Liver (tissue), 9 donors: ENCODE measurements around the gene MYO16. TPM values are rescaled to one million over a fixed set of nuclear protein-coding genes. Genes with fewer than 3 reads are reported as not detected.

Source experiments
- DNase-seq: peaks from one replicate; pipeline ENCODE4 v3.0.0-alpha.2; 2017; ENCODE audit warnings: low spot score
- H3K27ac ChIP-seq, 2 donors: one replicate each; pipeline ENCODE4 v1.7.0; 2013; ENCODE audit warnings: inconsistent platforms in 2 of 2, low read length in 2 of 2, control low read depth in 1 of 2, low read depth in 1 of 2, mild to moderate bottlenecking in 1 of 2
- H3K27me3 ChIP-seq, 4 donors: one replicate each; pipeline versions ENCODE4 v1.6.1 to v1.7.0; 2013; ENCODE audit warnings: low read length in 3 of 4, inconsistent platforms in 1 of 4, mild to moderate bottlenecking in 1 of 4, moderate library complexity in 1 of 4; ENCODE audit not compliant: control insufficient read depth in 4 of 4, insufficient read depth in 4 of 4
- H3K36me3 ChIP-seq, 4 donors: one replicate each; pipeline versions ENCODE4 v1.6.1 to v1.7.0; 2013; ENCODE audit warnings: low read length in 3 of 4, mild to moderate bottlenecking in 3 of 4, low read depth in 1 of 4, moderate library complexity in 1 of 4; ENCODE audit not compliant: control insufficient read depth in 4 of 4, insufficient read depth in 3 of 4
- H3K4me1 ChIP-seq, 4 donors: one replicate each; pipeline versions ENCODE4 v1.6.1 to v1.7.0; 2013; ENCODE audit warnings: low read length in 3 of 4, mild to moderate bottlenecking in 3 of 4, moderate library complexity in 1 of 4; ENCODE audit not compliant: control insufficient read depth in 4 of 4, insufficient read depth in 4 of 4
- H3K4me3 ChIP-seq, 3 donors: one replicate each; pipeline versions ENCODE4 v1.6.1 to v1.7.0; 2013; ENCODE audit warnings: low read length in 3 of 3, control low read depth in 1 of 3, low read depth in 1 of 3, mild to moderate bottlenecking in 1 of 3
- H3K9ac ChIP-seq, 2 donors: one replicate each; pipeline ENCODE4 v1.7.0; 2013; ENCODE audit warnings: low read length in 2 of 2, mild to moderate bottlenecking in 2 of 2, moderate library complexity in 2 of 2, control low read depth in 1 of 2, low read depth in 1 of 2
- H3K9me3 ChIP-seq, 4 donors: one replicate each; pipeline versions ENCODE4 v1.6.1 to v1.7.0; 2013; ENCODE audit warnings: low read length in 3 of 4; ENCODE audit not compliant: control insufficient read depth in 4 of 4
- ATF3 ChIP-seq: IDR thresholded peaks from 2 replicates; pipeline ENCODE4 v1.6.1; 2016; ENCODE audit warnings: antibody characterized with exemption
- EGR1 ChIP-seq, 2 donors: IDR thresholded peaks; 2 replicates each; pipeline ENCODE4 v1.6.1; 2016 to 2018; ENCODE audit warnings: antibody characterized with exemption in 2 of 2, low read depth in 2 of 2
- FOXA1 ChIP-seq: IDR thresholded peaks from 2 replicates; pipeline ENCODE4 v1.6.1; 2016; ENCODE audit warnings: antibody characterized with exemption
- FOXA2 ChIP-seq: IDR thresholded peaks from 2 replicates; pipeline ENCODE4 v1.6.1; 2016; ENCODE audit warnings: antibody characterized with exemption
- GABPA ChIP-seq, 2 donors: IDR thresholded peaks in 1 of 2; conservative IDR thresholded peaks in 1 of 2; 2 replicates each; pipeline ENCODE4 v1.6.1; 2016; ENCODE audit warnings: antibody characterized with exemption in 2 of 2, mild to moderate bottlenecking in 1 of 2, moderate library complexity in 1 of 2
- HNF4A ChIP-seq, 2 donors: conservative IDR thresholded peaks; 2 replicates each; pipeline ENCODE4 v1.6.1; 2016; ENCODE audit warnings: antibody characterized with exemption in 2 of 2, mild to moderate bottlenecking in 2 of 2
- HNF4G ChIP-seq: IDR thresholded peaks from 2 replicates; pipeline ENCODE4 v1.6.1; 2016; ENCODE audit warnings: antibody characterized with exemption
- JUND ChIP-seq, 2 donors: IDR thresholded peaks; 2 replicates each; pipeline ENCODE4 v1.6.1; 2016; ENCODE audit warnings: antibody characterized with exemption in 2 of 2
- RAD21 ChIP-seq, 2 donors: IDR thresholded peaks; 2 replicates each; pipeline ENCODE4 v1.6.1; 2016; ENCODE audit warnings: antibody characterized with exemption in 2 of 2, mild to moderate bottlenecking in 2 of 2
- RXRA ChIP-seq, 2 donors: IDR thresholded peaks; 2 replicates each; pipeline ENCODE4 v1.6.1; 2017 to 2018; ENCODE audit warnings: antibody characterized with exemption in 2 of 2, mild to moderate bottlenecking in 1 of 2
- SP1 ChIP-seq: IDR thresholded peaks from 2 replicates; pipeline ENCODE4 v1.6.1; 2018; ENCODE audit warnings: antibody characterized with exemption, mild to moderate bottlenecking
- TAF1 ChIP-seq: conservative IDR thresholded peaks from 2 replicates; pipeline ENCODE4 v1.6.1; 2016; ENCODE audit warnings: antibody characterized with exemption, mild to moderate bottlenecking
- YY1 ChIP-seq: IDR thresholded peaks from 2 replicates; pipeline ENCODE4 v1.6.1; 2016; ENCODE audit warnings: antibody characterized with exemption, mild to moderate bottlenecking
- ZBTB33 ChIP-seq: IDR thresholded peaks from 2 replicates; pipeline ENCODE4 v1.6.1; 2016; ENCODE audit warnings: antibody characterized with exemption
- WGBS: extraction: QIAGEN DNeasy Blood & Tissue Kit; methylation state at CpG from one replicate; pipeline ENCODE4 v1.1.7; 2013; 5-methylcytosine and 5-hydroxymethylcytosine counted together
- polyA plus RNA-seq, 2 donors: library from polyadenylated mRNA; stranded (reverse) in 1 of 2; unstranded in 1 of 2; fragments of 200-250 nt in 1 of 2; fragments of >200 nt in 1 of 2; fragmentation: Nextera tagmentation in 1 of 2; extraction: Ambion mirVana in 1 of 2; gene quantifications; one replicate each; pipeline versions ENCODE4 v1.2.1 to v1.2.3, GENCODE V29; 2013 to 2015
- total RNA-seq, 2 donors: library from RNA; depleted of rRNA; stranded (reverse); fragments of >200 nt; gene quantifications; one replicate each; pipeline ENCODE4 v1.2.3, GENCODE V29; 2014
- donor health status: healthy.
- donor health status: healthy.
- donor health status: healthy.
- donor health status: healthy.
- donor health status: healthy.

The MYO16 gene
- total and polyA plus RNA-seq, 4 donors, result 0.37 to 1.1 (median 0.68) TPM

- TF ChIP-seq RXRA (IDR thresholded peaks at IDR 0.05), result no peak
- no peak for TF ChIP-seq RAD21 (IDR thresholded peaks at IDR 0.05)
- TF ChIP-seq FOXA1, result no peak
- TF ChIP-seq ATF3, result no peak
- no peak for TF ChIP-seq FOXA2
These were observed 328.6 kb downstream of the MYO16 start (continued) for GRCh38 chr13:108958013-108958376.

- no peaks in the 10 kb centered on the region for H3K4me1 ChIP-seq
- H3K4me3 ChIP-seq, result no peak overlapping the region
- H3K9ac ChIP-seq, result no peak overlapping the region
- H3K27ac ChIP-seq, result no peak overlapping the region
- DNase-seq, result no peak
- H3K9me3 ChIP-seq, result no peaks in the 10 kb centered on the region
- H3K27me3 ChIP-seq, result no peaks in the 10 kb centered on the region
- H3K36me3 ChIP-seq, result no peaks in the 10 kb centered on the region
- no peak for TF ChIP-seq HNF4A (conservative IDR thresholded peaks at IDR 0.05)
- no peak for TF ChIP-seq TAF1
- TF ChIP-seq ZBTB33, result no peak
- TF ChIP-seq RXRA (IDR thresholded peaks at IDR 0.05), result no peak
- TF ChIP-seq GABPA (IDR thresholded peaks at IDR 0.05 in 1 of 2, conservative IDR thresholded peaks at IDR 0.05 in 1 of 2), result no peak
- no peak for TF ChIP-seq SP1
- no peak for TF ChIP-seq RAD21 (IDR thresholded peaks at IDR 0.05)
- TF ChIP-seq FOXA2, result no peak
- TF ChIP-seq HNF4G, result no peak
- TF ChIP-seq EGR1 (IDR thresholded peaks at IDR 0.05; ENCODE audit: low read depth in 2 of 2), result no peak
These were observed 329.8 kb downstream of the MYO16 start for GRCh38 chr13:108959234-108959633.

- Histone ChIP-seq H3K9ac (no peak overlapping the region), H3K4me3 (no peak overlapping the region), H3K9me3 (no peaks in the 10 kb centered on the region), H3K4me1 (no peaks in the 10 kb centered on the region), H3K27me3 (no peaks in the 10 kb centered on the region), H3K36me3 (peaks cover 0 to under 1% (median 0%) of the 10 kb centered on the region in 4 donors), H3K27ac (no peak overlapping the region)
- 88% methylated on average over 6 of the region's 6 CpGs for WGBS
- DNase-seq, result no peak
- TF ChIP-seq EGR1 (IDR thresholded peaks at IDR 0.05; ENCODE audit: low read depth in 2 of 2) (no peak), GABPA (IDR thresholded peaks at IDR 0.05 in 1 of 2, conservative IDR thresholded peaks at IDR 0.05 in 1 of 2) (no peak), JUND (IDR thresholded peaks at IDR 0.05) (no peak), ZBTB33 (no peak), FOXA2 (no peak), YY1 (no peak)
These were observed 330.6 kb downstream of the MYO16 start for GRCh38 chr13:108960006-108960405.
